GM06990 (cell line): ENCODE data around the gene LPAR4.
"Not testable (repeated sequence)": the region's sequence is repeated elsewhere in the genome, so short reads cannot be mapped to it uniquely, and the experiment has no call there.

Source experiments
- DNase-seq: peaks from one replicate; pipeline ENCODE4 v3.0.0-alpha.2; 2011; ENCODE audit not compliant: insufficient read length; ENCODE audit errors: extremely low read depth
- H3K27me3 ChIP-seq: replicated peaks from 2 replicates; pipeline ENCODE4 v1.6.0; 2011; ENCODE audit warnings: low read length; ENCODE audit not compliant: control insufficient read depth, insufficient read depth
- H3K36me3 ChIP-seq: 2 replicates; pipeline ENCODE4 v1.5.1; 2011; ENCODE audit warnings: low read length; ENCODE audit not compliant: control insufficient read depth, insufficient read depth
- H3K4me3 ChIP-seq: replicated peaks from 2 replicates; pipeline ENCODE4 v1.5.1; 2011; ENCODE audit warnings: low read depth, mild to moderate bottlenecking, control low read depth, low read length
- CTCF ChIP-seq: IDR thresholded peaks from 2 replicates; pipeline ENCODE4 v1.5.1; 2011; ENCODE audit warnings: low read length, control low read depth, mild to moderate bottlenecking, inconsistent platforms; ENCODE audit not compliant: insufficient read depth, poor library complexity, severe bottlenecking

LPAR4 gene

GRCh38 chrX:78801522-78801921 lies 54.0 kb downstream of the LPAR4 start:
- H3K4me3 ChIP-seq = no peak overlapping the region
- TF ChIP-seq CTCF = no peak
- no peaks in the 10 kb centered on the region for H3K27me3 ChIP-seq
- no peak for DNase-seq
- H3K36me3 ChIP-seq = no peaks in the 10 kb centered on the region

GRCh38 chrX:78802526-78802925 lies 55.0 kb downstream of the LPAR4 start:
- H3K36me3 ChIP-seq, DNase-seq, H3K27me3 ChIP-seq, H3K4me3 ChIP-seq: not testable (repeated sequence)
